ENCODE data around the gene NAGPA.
"Not testable (repeated sequence)": the region's sequence is repeated elsewhere in the genome, so short reads cannot be mapped to it uniquely, and the experiment has no call there.

Gene NAGPA

GRCh38 chr16:5059386-5060072 lies 25.8 kb upstream of the NAGPA start:
- DNase-seq, result no peak

GRCh38 chr16:5058476-5058875 lies 24.7 kb upstream of the NAGPA start:
- no peak for DNase-seq

- DNase-seq, result no peak
Measured at GRCh38 chr16:5056352-5056751, 22.6 kb upstream of the NAGPA start.

GRCh38 chr16:5054876-5055865 lies 21.4 kb upstream of the NAGPA start:
- no peak for DNase-seq

GRCh38 chr16:5046914-5047313 lies 13.2 kb upstream of the NAGPA start:
- no peak for DNase-seq

GRCh38 chr16:5045499-5046115 lies 11.9 kb upstream of the NAGPA start:
- no peak for DNase-seq

- not testable (repeated sequence) for DNase-seq
Measured at GRCh38 chr16:5044581-5044980, 10.8 kb upstream of the NAGPA start.

GRCh38 chr16:5044011-5044540 lies 10.3 kb upstream of the NAGPA start:
- DNase-seq, result no peak

- no peak for DNase-seq
Measured at GRCh38 chr16:5042574-5043171, 8.9 kb upstream of the NAGPA start.

- no peak for DNase-seq
Measured at GRCh38 chr16:5041600-5042133, 7.9 kb upstream of the NAGPA start.

- no peak for DNase-seq
Measured at GRCh38 chr16:5040451-5040850, 6.7 kb upstream of the NAGPA start.

- peak; percentile 46 for DNase-seq
Measured at GRCh38 chr16:5036228-5037156, 2.8 kb upstream of the NAGPA start.

GRCh38 chr16:5035909-5036227 lies 2.1 kb upstream of the NAGPA start:
- no peak for DNase-seq

- no peak for DNase-seq
Measured at GRCh38 chr16:5034167-5034523, 410 bp upstream of the NAGPA start.

GRCh38 chr16:5032748-5033167 lies 977 bp downstream of the NAGPA start:
- no peak for DNase-seq

- DNase-seq, result no peak
Measured at GRCh38 chr16:5031601-5032000, 2.1 kb downstream of the NAGPA start.

- DNase-seq, result no peak
Measured at GRCh38 chr16:5030251-5030870, 3.4 kb downstream of the NAGPA start.

GRCh38 chr16:5028950-5029475 lies 4.7 kb downstream of the NAGPA start:
- no peak for DNase-seq

GRCh38 chr16:5027575-5028235 lies 6.0 kb downstream of the NAGPA start:
- no peak for DNase-seq

GRCh38 chr16:5027086-5027485 lies 6.6 kb downstream of the NAGPA start:
- DNase-seq, result no peak

All from NCI-H2171 treated with DMSO at 0.1 percent for 48 hours (cell line).